GM19193 (cell line): ENCODE measurements around the gene PALM2AKAP2.

Source experiments
- POLR2A ChIP-seq: IDR thresholded peaks from 4 replicates; pipeline ENCODE4 v1.6.1; 2011; ENCODE audit not compliant: insufficient read depth, insufficient read length; ENCODE audit errors: extremely low read depth

PALM2AKAP2 gene

GRCh38 chr9:109791003-109791677 lies 11.1 kb downstream of the PALM2AKAP2 start:
- TF ChIP-seq POLR2A, result no peak

GRCh38 chr9:109791747-109792146 lies 11.7 kb downstream of the PALM2AKAP2 start:
- no peak for TF ChIP-seq POLR2A

GRCh38 chr9:109792951-109793546 lies 13.1 kb downstream of the PALM2AKAP2 start:
- no peak for TF ChIP-seq POLR2A

GRCh38 chr9:109793921-109794320 lies 13.9 kb downstream of the PALM2AKAP2 start:
- no peak for TF ChIP-seq POLR2A

GRCh38 chr9:109794361-109795012 lies 14.5 kb downstream of the PALM2AKAP2 start:
- TF ChIP-seq POLR2A, result no peak

GRCh38 chr9:109795613-109796012 lies 15.6 kb downstream of the PALM2AKAP2 start:
- TF ChIP-seq POLR2A, result no peak

GRCh38 chr9:109796078-109796477 lies 16.1 kb downstream of the PALM2AKAP2 start:
- TF ChIP-seq POLR2A, result no peak

- TF ChIP-seq POLR2A, result no peak
Observed at GRCh38 chr9:109797006-109797405, 17.0 kb downstream of the PALM2AKAP2 start.

GRCh38 chr9:109797509-109797908 lies 17.5 kb downstream of the PALM2AKAP2 start:
- TF ChIP-seq POLR2A, result no peak

- no peak for TF ChIP-seq POLR2A
Observed at GRCh38 chr9:109799141-109799540, 19.1 kb downstream of the PALM2AKAP2 start.

GRCh38 chr9:109799792-109800191 lies 19.8 kb downstream of the PALM2AKAP2 start:
- TF ChIP-seq POLR2A, result no peak

- TF ChIP-seq POLR2A, result no peak
Observed at GRCh38 chr9:109801484-109801883, 21.5 kb downstream of the PALM2AKAP2 start.

GRCh38 chr9:109802491-109802890 lies 22.5 kb downstream of the PALM2AKAP2 start:
- no peak for TF ChIP-seq POLR2A

GRCh38 chr9:109805050-109805449 lies 25.1 kb downstream of the PALM2AKAP2 start:
- no peak for TF ChIP-seq POLR2A

GRCh38 chr9:109806506-109807115 lies 26.6 kb downstream of the PALM2AKAP2 start:
- no peak for TF ChIP-seq POLR2A
